AG08395 (cell line): ENCODE measurements around the gene RAD17.

Experiments
- DNase-seq: peaks from one replicate; pipeline ENCODE4 v3.0.0; 2012; ENCODE audit warnings: mixed read lengths, low spot score

The RAD17 gene

DNA sequence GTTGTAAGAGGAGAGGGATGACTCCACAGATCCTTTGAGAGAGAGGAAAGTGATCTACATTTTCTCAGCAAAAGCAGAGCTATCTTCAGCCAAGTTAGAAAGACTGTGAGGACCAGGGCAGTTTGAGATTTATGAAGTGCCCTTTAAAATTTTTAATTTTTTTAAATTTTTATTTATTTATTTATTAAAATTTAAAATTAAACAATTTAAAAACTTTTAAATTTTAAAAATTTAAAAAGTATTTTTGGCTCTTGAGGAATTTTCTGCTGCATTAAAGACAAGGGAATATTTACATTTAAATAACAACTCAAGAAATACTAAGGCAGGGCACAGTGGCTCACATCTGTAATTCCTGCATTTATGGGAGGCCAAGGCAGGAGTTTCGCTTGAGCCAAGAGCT lies 92.6 kb downstream of the RAD17 start:
- DNase-seq, result no peak
